SIG-M5 (cell line): ENCODE measurements around the gene AP3B1.
"Not testable (repeated sequence)": the region's sequence is repeated elsewhere in the genome, so short reads cannot be mapped to it uniquely, and the experiment has no call there.

ENCODE experiments used
- DNase-seq: peaks from one replicate; lab custom pipeline; 2025; lab: John Stamatoyannopoulos, UW

The AP3B1 gene

DNA sequence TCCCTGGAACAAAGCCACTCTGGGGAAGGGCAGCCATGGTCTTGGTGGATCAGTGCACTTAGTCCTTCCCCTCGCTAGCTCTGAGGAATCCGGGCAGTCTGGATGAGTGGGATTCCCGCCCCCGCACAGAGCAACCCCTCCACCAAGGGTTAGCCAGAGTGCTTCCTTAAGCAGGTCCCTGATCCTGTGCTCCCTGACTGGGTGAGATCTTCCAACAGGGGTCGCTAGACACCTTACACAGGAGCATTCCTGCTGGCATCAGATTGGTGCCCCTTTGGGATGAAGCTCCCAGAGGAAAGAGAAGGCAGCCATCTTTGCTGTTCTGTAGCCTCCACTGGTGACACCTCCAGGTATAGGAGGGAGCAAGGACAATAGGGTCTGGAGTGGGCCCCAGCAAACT, 228.8 kb downstream of the AP3B1 start:
- DNase-seq = no peak

DNA sequence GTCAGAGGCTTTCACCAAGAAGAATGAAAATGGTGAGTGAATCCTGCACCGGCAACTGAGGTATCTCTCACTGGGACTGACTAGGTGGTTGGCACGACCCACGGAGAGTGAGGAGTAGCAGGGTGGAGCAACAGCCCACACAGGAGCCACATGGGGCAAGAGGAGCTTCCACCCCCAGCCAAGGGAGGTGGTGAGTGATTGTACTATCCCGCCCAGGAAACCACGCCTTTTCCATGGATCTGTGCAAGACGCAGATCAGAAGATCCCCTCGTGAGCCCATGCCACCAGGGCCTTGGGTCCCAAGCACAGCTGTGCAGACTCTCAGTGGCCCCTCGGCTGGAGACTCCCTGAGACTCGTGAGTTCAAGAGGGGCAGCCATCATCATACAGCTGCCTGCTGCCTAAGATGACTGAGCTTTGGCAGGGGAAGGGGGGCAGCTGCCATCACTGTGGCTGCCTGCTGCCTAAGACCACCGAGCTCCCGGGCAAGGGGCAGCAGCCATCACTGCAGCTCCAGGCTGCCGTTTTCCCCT, 229.5 kb downstream of the AP3B1 start:
- no peak for DNase-seq

DNA sequence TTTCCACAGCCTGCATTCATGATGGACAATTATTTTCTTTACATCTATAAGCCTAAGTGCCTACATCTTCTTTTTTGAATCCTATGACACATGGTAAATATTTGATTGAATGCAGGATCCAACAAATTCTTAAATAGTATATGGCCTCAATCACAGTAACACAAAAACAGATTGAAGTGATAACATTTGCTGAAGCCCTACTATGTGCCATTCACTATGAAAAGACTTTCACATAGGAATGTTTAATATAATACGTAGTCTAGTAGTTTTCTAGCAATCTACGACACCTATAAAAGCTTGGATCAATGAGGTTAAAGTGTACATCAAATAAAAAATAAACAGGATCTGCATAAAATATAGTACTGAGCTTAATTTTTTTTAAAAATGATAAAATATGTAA, 231.0 kb downstream of the AP3B1 start:
- DNase-seq = no peak

DNA sequence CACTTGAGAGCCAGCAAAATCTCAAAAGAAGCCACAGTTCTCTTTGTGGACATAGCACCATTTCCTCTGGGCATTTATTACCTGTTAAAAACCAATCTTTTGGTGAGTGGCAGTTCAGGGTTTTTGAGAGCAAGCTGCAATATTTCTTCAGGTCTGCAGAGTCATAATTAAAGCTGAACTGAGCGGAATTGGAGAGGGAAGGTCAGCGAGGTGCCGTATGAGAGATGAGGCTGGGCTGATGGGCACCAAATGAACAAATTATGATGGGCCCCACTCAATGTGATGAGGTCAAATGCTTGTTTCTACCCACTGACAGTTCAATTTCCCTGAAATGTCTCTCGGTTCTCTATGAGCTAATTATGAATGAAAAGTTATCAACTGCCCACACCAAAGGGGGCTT, 231.9 kb downstream of the AP3B1 start:
- no peak for DNase-seq

DNA sequence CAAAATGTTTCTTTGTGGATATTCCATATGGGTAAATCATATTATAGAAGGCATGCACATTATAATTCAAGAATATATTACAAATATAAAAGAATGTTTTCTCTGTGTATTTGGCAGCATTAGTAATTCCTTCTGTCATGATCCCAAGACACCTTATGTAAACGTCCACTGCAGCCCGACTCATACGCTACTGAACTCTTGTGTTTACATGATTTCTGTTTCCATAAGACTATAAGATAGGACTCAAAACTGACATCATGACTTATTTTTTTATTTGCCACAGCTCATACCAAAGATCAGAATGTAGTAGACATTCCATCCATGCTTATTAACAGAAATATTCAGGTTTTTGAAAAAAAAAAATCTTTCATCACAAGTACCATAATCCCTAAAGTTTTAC, 234.1 kb downstream of the AP3B1 start:
- DNase-seq = no peak

DNA sequence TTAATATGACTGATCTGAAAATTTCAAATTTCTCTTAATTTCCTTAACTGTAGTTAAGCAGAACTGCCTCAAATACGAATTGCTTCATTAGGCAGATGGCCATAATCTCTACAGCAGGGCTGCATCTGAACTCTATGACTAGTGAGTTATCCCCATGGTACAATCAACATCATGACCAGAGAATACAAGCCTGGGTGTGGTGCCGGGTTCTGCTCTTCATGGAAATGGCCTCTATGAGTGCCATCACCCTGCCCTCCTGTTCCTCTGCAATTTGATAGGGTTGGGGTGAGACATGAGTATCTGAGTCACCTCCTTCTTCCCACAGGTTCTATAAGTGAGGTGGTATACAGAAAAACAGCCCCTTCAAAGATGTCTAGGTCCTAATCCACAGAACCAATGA, 235.9 kb downstream of the AP3B1 start:
- no peak for DNase-seq

DNA sequence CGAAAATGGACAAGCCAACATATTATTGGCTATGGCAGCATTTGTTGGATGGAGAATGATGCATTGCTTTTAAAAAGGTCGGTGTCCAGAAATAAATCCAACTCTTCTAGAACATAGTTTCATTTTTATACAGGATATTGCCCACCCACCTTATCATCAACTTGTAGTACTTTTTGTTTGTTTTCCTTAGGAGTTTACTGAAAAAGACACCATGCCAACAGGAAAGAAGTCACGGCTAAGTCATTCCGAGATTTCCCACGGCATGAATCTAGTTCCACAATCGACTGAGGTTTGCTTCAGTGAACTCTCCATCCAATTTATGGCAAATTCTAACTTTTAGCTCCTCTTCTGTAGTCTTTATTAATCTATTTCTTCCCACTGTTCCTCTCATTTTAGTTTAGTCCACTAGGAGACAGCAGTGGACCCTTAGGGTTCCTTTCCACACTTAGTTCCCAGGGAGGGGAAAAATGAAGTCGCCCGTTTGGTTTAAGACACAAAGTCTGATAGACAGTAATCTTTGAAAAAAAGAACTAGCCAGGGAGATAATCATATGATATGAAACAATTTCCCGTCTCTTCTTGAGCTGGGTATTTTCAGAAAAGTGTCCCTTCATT, 237.5 kb downstream of the AP3B1 start:
- DNase-seq = no peak

DNA sequence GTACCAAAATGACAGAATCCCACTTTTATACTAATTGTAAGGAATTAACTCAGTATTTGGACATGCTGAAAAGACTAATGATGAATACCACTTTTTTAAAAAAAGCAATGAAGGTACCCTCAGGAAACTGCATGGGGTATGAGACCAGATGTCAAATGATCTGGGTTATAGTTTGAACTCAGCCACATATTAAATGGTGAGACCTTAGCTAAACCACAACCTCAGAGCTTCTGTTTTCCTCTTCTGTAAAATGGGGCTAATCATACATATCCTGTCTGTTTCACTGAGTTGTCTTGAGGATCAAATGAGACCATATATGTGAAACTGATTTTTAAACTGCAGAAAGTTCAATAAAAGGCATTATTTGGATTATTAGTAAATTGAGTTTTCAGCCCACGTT, 238.4 kb downstream of the AP3B1 start:
- DNase-seq = no peak

DNA sequence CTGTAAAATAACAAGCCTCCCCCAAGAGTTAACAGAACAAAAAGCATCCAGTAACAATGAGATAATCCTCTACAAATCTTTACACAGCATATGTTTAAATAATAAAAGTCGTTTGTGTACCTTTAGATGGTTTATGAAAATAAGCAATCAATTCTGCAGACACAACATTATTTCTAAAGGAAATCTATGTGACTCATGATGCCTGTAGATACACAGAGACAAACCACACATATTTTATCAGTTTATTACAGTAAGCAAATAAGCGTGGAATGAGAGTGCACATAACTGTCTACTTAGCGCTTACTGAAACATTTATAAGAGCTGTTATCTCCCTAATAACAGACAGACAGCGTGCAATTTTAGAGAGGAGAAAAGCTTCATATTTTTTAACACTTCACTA, 243.6 kb downstream of the AP3B1 start:
- no peak for DNase-seq

DNA sequence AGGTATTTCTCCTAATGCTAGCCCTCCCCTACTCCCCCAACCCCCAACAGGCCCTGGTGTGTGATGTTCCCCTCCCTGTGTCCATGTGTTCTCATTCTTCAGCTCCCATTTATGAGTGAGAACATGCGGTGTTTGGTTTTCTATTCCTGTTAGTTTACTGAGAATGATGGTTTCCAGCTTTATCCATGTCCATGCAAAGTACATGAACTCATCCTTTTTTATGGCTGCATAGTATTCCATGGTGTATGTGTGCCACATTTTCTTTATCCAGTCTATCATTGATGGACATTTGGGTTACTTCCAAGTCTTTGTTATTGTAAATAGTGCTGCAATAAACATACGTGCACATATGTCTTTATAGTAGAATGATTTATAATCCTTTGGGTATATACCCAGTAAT, 247.7 kb downstream of the AP3B1 start:
- not testable (repeated sequence) for DNase-seq

DNA sequence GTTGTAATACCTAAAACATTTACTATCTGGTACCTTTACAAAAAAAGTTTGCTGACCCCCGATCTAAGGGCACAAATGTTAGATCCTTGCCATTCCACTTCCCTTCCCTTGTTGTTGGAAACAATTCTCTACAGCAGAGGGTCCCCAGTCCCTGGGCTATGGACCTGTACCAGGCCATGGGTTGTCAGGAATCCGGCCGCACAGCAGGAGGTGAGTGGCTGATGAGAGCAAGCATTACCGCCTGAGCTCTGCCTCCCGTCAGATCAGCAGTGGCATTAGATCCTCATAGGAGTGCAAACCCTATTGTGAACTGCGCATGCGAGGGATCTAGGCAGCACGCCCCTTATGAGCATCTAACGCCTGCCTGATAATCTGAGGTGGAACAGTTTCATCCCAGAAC, 248.5 kb downstream of the AP3B1 start:
- no peak for DNase-seq

DNA sequence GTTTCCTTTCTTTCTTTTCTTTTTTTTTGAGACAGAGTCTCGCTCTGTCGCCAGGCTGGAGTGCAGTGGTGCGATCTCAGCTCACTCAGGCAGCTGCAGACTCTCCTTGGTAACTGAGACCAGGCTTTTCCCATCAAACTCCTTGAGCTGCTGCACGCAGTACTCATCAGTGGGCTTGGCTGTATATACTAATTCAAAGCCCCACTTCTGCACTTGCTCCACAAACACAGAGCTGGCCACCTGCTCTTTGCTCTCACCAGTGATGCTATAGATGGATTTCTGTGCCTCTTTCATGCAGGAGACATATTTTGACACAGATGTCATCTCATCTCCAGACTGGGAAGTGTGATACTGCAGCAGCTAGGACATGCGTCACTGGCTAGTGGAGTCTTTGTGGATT, 252.7 kb downstream of the AP3B1 start:
- DNase-seq = no peak

DNA sequence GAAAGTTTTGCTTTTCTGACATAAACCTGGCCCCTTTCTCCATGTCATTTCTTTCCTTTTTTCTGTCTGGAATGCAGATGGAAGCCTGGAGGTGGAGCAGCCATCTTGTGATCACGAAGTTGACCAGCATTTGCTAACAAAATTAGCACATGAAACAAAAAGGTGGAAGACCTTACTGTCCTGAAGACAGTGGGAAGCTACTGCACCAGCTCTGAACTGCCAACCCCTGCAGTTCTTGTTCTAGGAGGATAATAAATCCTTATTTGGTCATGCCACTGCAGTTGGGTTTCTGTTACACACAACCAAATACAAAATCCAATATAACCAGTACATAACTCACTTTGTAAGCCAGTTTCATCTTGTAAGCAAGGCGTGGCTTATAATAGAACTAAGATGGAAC, 269.0 kb downstream of the AP3B1 start:
- no peak for DNase-seq

DNA sequence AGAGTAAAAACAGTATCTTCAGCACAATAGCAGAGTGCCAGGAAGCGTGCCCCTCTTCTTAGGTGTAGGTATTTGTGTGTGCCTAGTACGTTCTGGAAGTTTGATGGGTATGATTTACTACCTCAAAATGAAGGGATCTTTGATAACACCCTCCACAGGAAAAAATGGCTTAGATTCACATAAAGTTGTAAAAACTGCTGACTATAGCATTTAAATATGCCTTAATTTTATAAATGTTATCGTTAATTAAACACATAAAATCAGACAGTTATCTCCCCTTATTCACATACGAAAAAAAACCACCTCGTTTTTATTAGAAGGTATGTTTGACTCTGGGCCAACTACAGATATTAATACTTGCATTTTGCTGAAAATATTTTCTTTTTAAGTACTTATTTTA, 274.8 kb downstream of the AP3B1 start:
- no peak for DNase-seq

DNA sequence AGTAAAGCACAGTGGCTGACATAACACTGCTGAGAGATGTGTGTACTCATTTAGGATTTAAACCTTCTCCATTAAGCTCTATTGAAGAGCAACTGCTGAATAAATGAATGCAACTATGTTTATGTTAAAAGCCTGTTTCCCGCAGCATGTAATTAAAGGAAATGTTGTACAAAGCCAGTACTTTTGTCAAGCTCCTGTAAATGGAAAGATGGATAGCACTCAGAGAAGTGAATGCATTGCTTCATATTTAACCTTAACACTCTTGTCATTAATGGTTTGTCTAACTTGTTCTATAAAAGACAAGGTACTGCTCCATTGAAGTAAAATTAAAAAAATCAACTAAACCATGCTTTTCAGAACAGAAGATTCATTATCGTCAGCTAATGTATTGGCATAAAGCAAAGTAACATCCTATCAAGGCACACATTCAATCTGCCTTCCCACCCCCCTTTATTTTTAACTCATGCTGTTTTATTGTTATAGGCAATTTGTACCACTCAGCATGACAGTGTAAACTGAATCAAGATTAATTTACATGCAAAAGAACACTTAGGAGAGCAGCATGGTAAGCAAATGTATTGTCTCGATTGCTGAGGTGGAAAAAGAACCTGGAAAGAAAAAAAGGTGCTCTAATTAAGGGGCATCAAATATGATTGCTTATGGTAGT, 277.5 kb downstream of the AP3B1 start:
- no peak for DNase-seq

DNA sequence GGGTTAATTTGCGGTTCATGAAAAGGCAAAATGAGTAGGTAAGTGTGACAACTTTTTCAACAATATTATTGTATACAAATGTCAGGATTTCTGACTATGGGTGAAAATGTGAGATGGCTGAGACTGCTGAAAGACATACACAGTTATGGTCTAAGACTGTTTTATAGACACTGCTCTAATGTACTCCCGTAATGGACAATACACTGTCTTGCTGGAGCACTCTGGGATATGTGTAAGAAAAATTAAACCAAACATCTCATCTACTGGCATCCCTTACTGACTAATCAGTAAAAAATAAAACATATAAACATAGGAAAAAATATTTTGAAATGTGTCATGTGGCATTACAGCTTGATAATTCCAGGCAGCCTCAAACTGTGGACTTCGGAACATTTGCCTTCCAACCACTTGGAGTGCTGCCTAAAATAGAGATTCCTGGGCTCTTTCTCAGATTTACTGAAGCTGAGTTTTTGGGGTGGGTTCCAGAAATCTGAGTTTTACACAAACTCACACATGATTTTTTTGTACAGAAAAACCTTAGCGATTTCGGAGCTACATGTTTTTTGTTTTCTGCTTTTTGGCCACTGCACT, 284.5 kb downstream of the AP3B1 start:
- no peak for DNase-seq

DNA sequence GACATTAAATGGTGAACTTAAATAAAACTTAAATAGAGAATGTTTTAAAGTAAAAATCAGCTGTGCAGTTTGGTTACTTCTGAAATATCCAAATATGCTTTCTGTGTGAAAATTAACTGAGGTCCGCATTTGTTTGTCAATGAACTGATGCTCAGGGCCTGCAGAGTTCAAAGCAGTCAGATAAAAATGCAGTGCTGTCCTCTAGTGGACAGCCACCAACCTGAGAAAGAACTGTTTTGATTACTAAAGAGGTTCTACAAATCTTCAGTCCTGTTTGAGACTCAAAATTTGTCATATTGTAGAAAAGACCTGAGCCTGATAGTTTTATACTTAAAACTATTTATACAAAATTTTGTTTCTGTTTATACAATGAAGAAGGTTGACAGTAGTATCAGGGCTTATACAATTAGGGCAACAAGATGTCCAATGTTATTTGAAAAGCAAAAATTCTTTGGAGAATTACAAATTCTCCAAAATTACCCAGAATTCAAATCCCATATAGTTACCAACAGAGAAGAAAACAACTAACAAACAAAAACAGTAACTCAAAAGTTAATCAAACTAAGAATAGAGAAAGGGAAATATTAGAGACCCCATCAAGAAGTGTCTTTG, 286.0 kb downstream of the AP3B1 start:
- no peak for DNase-seq

DNA sequence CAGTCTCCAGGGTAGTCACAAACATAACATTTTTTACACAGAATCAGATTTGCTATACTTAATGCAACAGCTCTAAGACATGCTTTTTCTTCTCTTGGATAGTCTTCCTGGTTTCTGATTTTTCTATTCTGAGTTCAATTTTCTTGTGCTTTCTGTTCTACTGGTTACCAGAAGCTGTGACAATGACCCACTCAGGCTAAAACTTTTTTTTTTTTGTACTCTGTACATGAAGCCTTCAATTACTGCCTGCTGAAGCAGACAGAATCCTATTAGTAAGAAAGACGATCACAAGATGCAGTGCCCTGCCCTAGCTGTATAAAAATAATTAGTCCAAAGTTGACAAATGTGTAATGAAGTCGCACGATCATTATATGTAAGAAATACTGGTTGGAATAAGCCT, 287.3 kb downstream of the AP3B1 start:
- DNase-seq = no peak

DNA sequence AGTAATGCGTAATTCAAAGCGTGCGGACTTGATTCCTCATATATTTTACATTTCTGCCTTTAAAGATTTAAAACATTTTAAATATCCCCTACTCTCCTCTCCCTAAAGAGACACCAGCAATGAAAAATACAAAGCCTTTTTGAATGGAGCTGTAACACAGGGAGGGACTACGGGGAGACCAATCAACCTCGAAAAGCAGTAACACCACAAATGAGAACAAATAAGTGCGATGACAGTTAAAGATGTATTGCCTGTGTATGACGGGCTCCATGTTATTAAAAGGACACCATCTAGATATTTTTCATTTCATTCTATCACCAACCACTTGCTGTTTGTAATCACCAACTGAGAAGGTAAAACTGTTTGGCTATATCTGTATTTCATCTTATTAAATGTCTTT, 288.0 kb downstream of the AP3B1 start:
- no peak for DNase-seq

DNA sequence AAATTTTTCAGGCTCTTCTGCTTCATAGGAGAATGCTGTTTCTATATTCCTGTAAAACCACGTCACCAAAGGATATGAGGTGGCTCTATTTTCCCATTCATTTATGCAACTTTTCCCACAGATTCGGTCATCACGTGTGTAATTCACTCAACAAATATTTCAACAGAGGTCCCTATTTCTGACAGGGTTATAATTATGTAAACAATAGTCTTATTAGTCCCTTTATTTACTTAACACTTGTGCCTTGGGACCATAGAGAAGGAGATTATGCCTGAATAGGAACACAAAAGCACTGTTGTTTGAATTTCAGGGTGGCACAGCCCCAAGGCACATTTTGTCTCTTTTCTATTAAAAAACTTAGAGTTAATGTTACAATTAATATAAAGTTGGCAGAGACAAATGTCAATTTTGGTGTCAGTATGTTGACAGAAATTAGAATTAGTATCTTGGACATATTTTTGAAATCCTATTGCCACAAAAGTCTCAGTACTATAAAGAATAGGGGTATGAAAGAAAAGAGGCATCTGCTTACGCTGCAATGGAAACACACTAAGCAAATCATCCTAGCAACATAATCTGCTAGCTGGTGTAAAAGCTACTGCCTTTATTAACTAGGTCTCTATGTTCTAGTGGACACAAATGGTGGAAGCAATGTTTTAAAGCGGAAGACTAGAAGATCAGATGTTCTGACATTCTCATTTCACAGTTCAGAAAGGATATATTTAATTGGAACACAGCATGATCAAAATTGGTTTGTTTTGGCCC, 289.3 kb downstream of the AP3B1 start:
- DNase-seq = no peak

DNA sequence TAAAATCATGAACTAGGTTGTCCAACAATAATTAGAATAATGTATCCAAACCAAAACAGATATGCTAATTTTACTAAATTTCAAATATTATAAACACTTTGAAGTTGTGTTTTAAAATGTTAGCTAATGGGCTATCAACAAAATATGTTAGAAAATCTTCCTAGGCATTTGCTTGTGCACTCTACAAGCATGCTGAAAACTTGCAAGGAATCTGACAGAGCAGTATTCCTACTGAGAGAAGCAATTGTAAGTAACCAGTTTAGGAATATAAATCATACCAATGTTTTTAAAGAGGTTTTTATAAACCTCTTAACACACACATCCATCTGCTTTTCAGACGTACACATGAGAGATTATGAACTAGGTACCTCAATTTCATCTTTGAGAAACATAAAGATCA, 289.9 kb downstream of the AP3B1 start:
- no peak for DNase-seq

DNA sequence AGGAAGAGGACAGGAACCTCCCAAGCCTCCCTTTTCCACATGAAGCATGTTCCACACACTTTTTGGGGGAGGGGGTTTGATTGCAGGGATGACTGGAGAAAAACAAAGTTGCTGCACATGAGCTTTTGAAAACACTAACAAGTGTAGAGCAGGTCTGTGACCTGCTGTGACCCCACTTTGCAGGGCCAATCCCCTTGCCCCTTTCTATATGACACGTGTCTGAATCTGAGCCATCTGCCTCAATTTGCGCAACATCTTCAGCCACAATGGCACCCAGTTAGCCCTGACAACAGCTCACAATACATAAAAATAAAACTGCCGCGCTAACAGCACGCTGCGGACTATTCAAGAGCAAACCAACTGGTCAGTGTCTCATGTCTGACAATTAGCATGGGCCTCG, 290.6 kb downstream of the AP3B1 start:
- no peak for DNase-seq
